Stimulated activated CD4-positive, alpha-beta T cell treated with anti-CD3 and anti-CD28 coated beads, Interleukin-4, amount 100 ng/mL, for 4 hours (primary cell): Measurements from ENCODE around the gene SPON1.
"Not testable (repeated sequence)": the region's sequence is repeated elsewhere in the genome, so short reads cannot be mapped to it uniquely, and the experiment has no call there.

ENCODE experiments used
- DNase-seq, 2 experiments: peaks; one replicate each; pipeline ENCODE4 v3.0.0-alpha.2; 2020

The SPON1 gene

GRCh38 chr11:14252501-14252900 is 290.0 kb downstream of the SPON1 start:
- not testable (repeated sequence) for DNase-seq

GRCh38 chr11:14253421-14253820 is 290.9 kb downstream of the SPON1 start:
- DNase-seq, result no peak

- no peak for DNase-seq
Observed at GRCh38 chr11:14253840-14254239, 291.3 kb downstream of the SPON1 start.

- no peak for DNase-seq
Observed at GRCh38 chr11:14254533-14255237, 292.2 kb downstream of the SPON1 start.

- no peak for DNase-seq
Observed at GRCh38 chr11:14255238-14255534, 292.7 kb downstream of the SPON1 start.

- no peak for DNase-seq
Observed at GRCh38 chr11:14258221-14258935, 295.9 kb downstream of the SPON1 start.

GRCh38 chr11:14259186-14259784 is 296.8 kb downstream of the SPON1 start:
- DNase-seq, result no peak

- no peak for DNase-seq
Observed at GRCh38 chr11:14259878-14260277, 297.4 kb downstream of the SPON1 start.

GRCh38 chr11:14261066-14261465 is 298.5 kb downstream of the SPON1 start:
- DNase-seq, result no peak

GRCh38 chr11:14262271-14262846 is 299.8 kb downstream of the SPON1 start:
- DNase-seq, result no peak

GRCh38 chr11:14264966-14265365 is 302.4 kb downstream of the SPON1 start:
- DNase-seq, result no peak

GRCh38 chr11:14266622-14267021 is 304.1 kb downstream of the SPON1 start:
- DNase-seq, result no peak

GRCh38 chr11:14267861-14268635 is 305.5 kb downstream of the SPON1 start:
- DNase-seq, result no peak

GRCh38 chr11:14269692-14270573 is 307.4 kb downstream of the SPON1 start:
- no peak for DNase-seq

- no peak for DNase-seq
Observed at GRCh38 chr11:14270690-14271542, 308.4 kb downstream of the SPON1 start.

- no peak for DNase-seq
Observed at GRCh38 chr11:14273895-14274294, 311.4 kb downstream of the SPON1 start.

GRCh38 chr11:14275076-14275475 is 312.6 kb downstream of the SPON1 start:
- DNase-seq, result no peak

- not testable (repeated sequence) for DNase-seq
Observed at GRCh38 chr11:14278869-14279268, 316.3 kb downstream of the SPON1 start.

- DNase-seq, result no peak
Observed at GRCh38 chr11:14288189-14288935, 325.8 kb downstream of the SPON1 start.

- DNase-seq, result no peak
Observed at GRCh38 chr11:14290422-14290821, 327.9 kb downstream of the SPON1 start.
